Endothelial cell of hepatic sinusoid (primary cell): ENCODE measurements around the gene ARHGAP45.

Experiments
- in situ Hi-C: cut with HindIII; loops from 2 replicates; pipeline ENCODE4 v1.10.0; 2017; ENCODE audit warnings: low sequenced_read_pairs

ARHGAP45 gene

GRCh38 chr19:1068009-1069001, 1.3 kb downstream of the ARHGAP45 start:
- in situ Hi-C loops: no loop called here

- in situ Hi-C loops: no loop called here
Observed at GRCh38 chr19:1069009-1069779, 2.2 kb downstream of the ARHGAP45 start.

GRCh38 chr19:1070576-1070930, 3.6 kb downstream of the ARHGAP45 start:
- in situ Hi-C loops: no loop called here

- in situ Hi-C loops: no loop called here
Observed at GRCh38 chr19:1070931-1071791, 4.2 kb downstream of the ARHGAP45 start.

GRCh38 chr19:1072371-1073015, 5.5 kb downstream of the ARHGAP45 start:
- in situ Hi-C loops: no loop called here

GRCh38 chr19:1073063-1073955, 6.3 kb downstream of the ARHGAP45 start:
- in situ Hi-C loops: no loop called here

- in situ Hi-C loops: no loop called here
Observed at GRCh38 chr19:1073956-1074517, 7.1 kb downstream of the ARHGAP45 start.

GRCh38 chr19:1074544-1075283, 7.7 kb downstream of the ARHGAP45 start:
- in situ Hi-C loops: no loop called here

- in situ Hi-C loops: no loop called here
Observed at GRCh38 chr19:1076046-1076386, 9.0 kb downstream of the ARHGAP45 start.

GRCh38 chr19:1076951-1077350, 10.0 kb downstream of the ARHGAP45 start:
- in situ Hi-C loops: no loop called here

GRCh38 chr19:1079566-1080111, 12.7 kb downstream of the ARHGAP45 start:
- in situ Hi-C loops: no loop called here

- in situ Hi-C loops: no loop called here
Observed at GRCh38 chr19:1080360-1081161, 13.6 kb downstream of the ARHGAP45 start.

- in situ Hi-C loops: no loop called here
Observed at GRCh38 chr19:1081301-1082164, 14.6 kb downstream of the ARHGAP45 start.

GRCh38 chr19:1082165-1082927, 15.4 kb downstream of the ARHGAP45 start:
- in situ Hi-C loops: no loop called here

GRCh38 chr19:1082928-1083816, 16.2 kb downstream of the ARHGAP45 start:
- in situ Hi-C loops: no loop called here
